Measurements from ENCODE around the gene ZNF654.

DNA sequence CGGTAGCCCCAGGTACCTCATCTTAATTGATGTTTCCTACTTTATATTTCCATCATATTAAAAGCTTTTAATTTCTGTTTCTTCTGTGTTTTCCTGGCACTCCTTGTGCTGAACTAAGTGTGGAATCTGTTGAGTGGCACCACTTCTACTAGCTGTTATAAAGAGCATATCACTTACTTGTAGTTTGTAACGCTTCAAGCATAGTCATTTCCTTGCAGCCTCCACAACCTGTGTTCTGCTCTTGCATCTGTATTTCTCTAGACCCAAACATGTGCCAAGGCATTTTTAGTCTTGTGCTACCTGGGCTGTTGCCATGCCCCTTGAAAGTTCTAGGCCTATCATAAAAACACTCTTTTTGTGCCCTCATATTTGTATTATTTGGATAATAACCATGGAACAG is 16.0 kb downstream of the ZNF654 start:
- no peak for TF ChIP-seq EZH2 (IDR thresholded peaks at IDR 0.05; ENCODE audit: insufficient read depth, poor library complexity, severe bottlenecking)
- no peak for TF ChIP-seq EZH2phosphoT487 (IDR thresholded peaks at IDR 0.05; ENCODE audit: insufficient read depth, low read depth)

All from GM23248 (cell line).